ENCODE data around the gene CSAD. TPM values are rescaled to one million over a fixed set of nuclear protein-coding genes. Genes with fewer than 3 reads are reported as not detected.

The CSAD gene
- total RNA-seq, 1 experiment from 2014 or later, result 11.5 TPM

GRCh38 chr12:53161119-53161911, 19.4 kb downstream of the CSAD start:
- Mint-ChIP-seq H3K4me3 (no peak overlapping the region), H3K27ac (no peak overlapping the region), H3K36me3 (no peaks in the 10 kb centered on the region), H3K4me1 (peaks cover 5% of the 10 kb centered on the region), H3K9me3 (no peaks in the 10 kb centered on the region), H3K27me3 (ENCODE audit: low read depth) (peaks cover 73% of the 10 kb centered on the region)
- TF ChIP-seq NR1H2 (CRISPR knock-in tag; IDR thresholded peaks at IDR 0.05) (no peak), ZNF121 (CRISPR knock-in tag; IDR thresholded peaks at IDR 0.05) (no peak)
- TF ChIP-seq, protein P1, sequence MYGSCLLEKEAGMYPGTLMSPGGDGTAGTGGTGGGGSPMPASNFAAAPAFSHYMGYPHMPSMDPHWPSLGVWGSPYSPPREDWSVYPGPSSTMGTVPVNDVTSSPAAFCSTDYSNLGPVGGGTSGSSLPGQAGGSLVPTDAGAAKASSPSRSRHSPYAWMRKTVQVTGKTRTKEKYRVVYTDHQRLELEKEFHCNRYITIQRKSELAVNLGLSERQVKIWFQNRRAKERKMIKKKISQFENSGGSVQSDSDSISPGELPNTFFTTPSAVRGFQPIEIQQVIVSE (CRISPR knock-in tag; IDR thresholded peaks at IDR 0.05; ENCODE audit: borderline replicate concordance), result no peak
- TF ChIP-seq, protein P2, sequence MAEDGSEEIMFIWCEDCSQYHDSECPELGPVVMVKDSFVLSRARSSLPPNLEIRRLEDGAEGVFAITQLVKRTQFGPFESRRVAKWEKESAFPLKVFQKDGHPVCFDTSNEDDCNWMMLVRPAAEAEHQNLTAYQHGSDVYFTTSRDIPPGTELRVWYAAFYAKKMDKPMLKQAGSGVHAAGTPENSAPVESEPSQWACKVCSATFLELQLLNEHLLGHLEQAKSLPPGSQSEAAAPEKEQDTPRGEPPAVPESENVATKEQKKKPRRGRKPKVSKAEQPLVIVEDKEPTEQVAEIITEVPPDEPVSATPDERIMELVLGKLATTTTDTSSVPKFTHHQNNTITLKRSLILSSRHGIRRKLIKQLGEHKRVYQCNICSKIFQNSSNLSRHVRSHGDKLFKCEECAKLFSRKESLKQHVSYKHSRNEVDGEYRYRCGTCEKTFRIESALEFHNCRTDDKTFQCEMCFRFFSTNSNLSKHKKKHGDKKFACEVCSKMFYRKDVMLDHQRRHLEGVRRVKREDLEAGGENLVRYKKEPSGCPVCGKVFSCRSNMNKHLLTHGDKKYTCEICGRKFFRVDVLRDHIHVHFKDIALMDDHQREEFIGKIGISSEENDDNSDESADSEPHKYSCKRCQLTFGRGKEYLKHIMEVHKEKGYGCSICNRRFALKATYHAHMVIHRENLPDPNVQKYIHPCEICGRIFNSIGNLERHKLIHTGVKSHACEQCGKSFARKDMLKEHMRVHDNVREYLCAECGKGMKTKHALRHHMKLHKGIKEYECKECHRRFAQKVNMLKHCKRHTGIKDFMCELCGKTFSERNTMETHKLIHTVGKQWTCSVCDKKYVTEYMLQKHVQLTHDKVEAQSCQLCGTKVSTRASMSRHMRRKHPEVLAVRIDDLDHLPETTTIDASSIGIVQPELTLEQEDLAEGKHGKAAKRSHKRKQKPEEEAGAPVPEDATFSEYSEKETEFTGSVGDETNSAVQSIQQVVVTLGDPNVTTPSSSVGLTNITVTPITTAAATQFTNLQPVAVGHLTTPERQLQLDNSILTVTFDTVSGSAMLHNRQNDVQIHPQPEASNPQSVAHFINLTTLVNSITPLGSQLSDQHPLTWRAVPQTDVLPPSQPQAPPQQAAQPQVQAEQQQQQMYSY (CRISPR knock-in tag; IDR thresholded peaks at IDR 0.05), result no peak
- POLR2A ChIA-PET, result no interaction called here
- DNase-seq (ENCODE audit: low spot score) (no peak), ATAC-seq (no peak)
- CTCF ChIA-PET, result interaction anchor here (0.5 to 5.7 kb wide), 17 partner anchors 11 to 496 kb away, joined by 3 to 106 read pairs (median 28); partner anchors contain the start of genes AAAS, CSAD, ESPL1 and IGFBP6

DNA sequence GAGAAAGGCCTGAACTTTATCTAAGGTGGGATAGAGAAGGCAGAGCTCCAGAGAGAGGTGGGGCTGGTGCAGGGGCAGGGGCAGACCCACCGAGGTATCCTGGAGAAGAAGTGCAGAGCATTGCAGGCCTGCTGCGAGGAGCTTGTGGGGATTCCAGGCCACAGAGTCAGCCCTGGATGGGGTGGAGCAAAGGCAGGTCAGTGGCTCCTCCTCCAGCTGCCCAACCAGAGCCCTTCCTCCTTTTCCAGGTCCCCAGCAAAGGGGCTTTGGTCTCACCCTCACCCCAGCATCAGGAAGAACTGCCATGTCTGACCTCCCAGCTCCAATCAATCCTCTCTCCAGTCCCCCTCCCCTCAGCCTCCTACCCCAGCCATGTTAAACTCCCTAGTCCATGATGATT, 20.1 kb downstream of the CSAD start:
- ATAC-seq (no peak), DNase-seq (ENCODE audit: low spot score) (no peak)
- H3K4me1 Mint-ChIP-seq, result peaks cover 5% of the 10 kb centered on the region
- H3K4me3 Mint-ChIP-seq, result no peak overlapping the region
- no peaks in the 10 kb centered on the region for H3K9me3 Mint-ChIP-seq
- no peak overlapping the region for H3K27ac Mint-ChIP-seq
- POLR2A ChIA-PET, result interaction anchor here (0.9 kb wide), 1 partner anchor 14 kb away, joined by 3 read pairs; no protein-coding TSS in a partner anchor
- CTCF ChIA-PET, result interaction anchor here (0.5 to 5.7 kb wide), 29 partner anchors 9 to 1004 kb away, joined by 3 to 106 read pairs (median 11); partner anchors contain the start of genes AAAS, CSAD, ESPL1 and IGFBP6
- peaks cover 66% of the 10 kb centered on the region for H3K27me3 Mint-ChIP-seq (ENCODE audit: low read depth)
- no peaks in the 10 kb centered on the region for H3K36me3 Mint-ChIP-seq
- TF ChIP-seq ZNF263 (CRISPR knock-in tag; IDR thresholded peaks at IDR 0.05; ENCODE audit: low read depth) (no peak), ZNF317 (CRISPR knock-in tag; IDR thresholded peaks at IDR 0.05; ENCODE audit: borderline replicate concordance, low read depth) (no peak), GABPB1 (CRISPR knock-in tag; IDR thresholded peaks at IDR 0.05) (no peak), AR (CRISPR knock-in tag; IDR thresholded peaks at IDR 0.05) (no peak), ZNF425 (CRISPR knock-in tag; conservative IDR thresholded peaks at IDR 0.05) (no peak), E2F4 (CRISPR knock-in tag; IDR thresholded peaks at IDR 0.05; ENCODE audit: borderline replicate concordance, low read depth) (no peak), SP1 (CRISPR knock-in tag; conservative IDR thresholded peaks at IDR 0.05) (no peak)
- TF ChIP-seq, protein P3, sequence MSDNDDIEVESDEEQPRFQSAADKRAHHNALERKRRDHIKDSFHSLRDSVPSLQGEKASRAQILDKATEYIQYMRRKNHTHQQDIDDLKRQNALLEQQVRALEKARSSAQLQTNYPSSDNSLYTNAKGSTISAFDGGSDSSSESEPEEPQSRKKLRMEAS (CRISPR knock-in tag; IDR thresholded peaks at IDR 0.05), result no peak
- TF ChIP-seq, protein P4, sequence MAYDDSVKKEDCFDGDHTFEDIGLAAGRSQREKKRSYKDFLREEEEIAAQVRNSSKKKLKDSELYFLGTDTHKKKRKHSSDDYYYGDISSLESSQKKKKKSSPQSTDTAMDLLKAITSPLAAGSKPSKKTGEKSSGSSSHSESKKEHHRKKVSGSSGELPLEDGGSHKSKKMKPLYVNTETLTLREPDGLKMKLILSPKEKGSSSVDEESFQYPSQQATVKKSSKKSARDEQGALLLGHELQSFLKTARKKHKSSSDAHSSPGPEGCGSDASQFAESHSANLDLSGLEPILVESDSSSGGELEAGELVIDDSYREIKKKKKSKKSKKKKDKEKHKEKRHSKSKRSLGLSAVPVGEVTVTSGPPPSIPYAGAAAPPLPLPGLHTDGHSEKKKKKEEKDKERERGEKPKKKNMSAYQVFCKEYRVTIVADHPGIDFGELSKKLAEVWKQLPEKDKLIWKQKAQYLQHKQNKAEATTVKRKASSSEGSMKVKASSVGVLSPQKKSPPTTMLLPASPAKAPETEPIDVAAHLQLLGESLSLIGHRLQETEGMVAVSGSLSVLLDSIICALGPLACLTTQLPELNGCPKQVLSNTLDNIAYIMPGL (CRISPR knock-in tag; IDR thresholded peaks at IDR 0.05), result no peak
- TF ChIP-seq, protein P5, sequence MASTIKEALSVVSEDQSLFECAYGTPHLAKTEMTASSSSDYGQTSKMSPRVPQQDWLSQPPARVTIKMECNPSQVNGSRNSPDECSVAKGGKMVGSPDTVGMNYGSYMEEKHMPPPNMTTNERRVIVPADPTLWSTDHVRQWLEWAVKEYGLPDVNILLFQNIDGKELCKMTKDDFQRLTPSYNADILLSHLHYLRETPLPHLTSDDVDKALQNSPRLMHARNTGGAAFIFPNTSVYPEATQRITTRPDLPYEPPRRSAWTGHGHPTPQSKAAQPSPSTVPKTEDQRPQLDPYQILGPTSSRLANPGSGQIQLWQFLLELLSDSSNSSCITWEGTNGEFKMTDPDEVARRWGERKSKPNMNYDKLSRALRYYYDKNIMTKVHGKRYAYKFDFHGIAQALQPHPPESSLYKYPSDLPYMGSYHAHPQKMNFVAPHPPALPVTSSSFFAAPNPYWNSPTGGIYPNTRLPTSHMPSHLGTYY (CRISPR knock-in tag; IDR thresholded peaks at IDR 0.05), result no peak
- TF ChIP-seq, protein P1 (CRISPR knock-in tag; IDR thresholded peaks at IDR 0.05; ENCODE audit: borderline replicate concordance), result no peak

All from WTC11 (cell line).